NT2/D1 (cell line): ENCODE results near the gene LSM14B.

ENCODE experiments used
- SUZ12 ChIP-seq: IDR thresholded peaks from 2 replicates; pipeline ENCODE4 v1.6.1; 2011; ENCODE audit not compliant: insufficient read length, insufficient read depth; ENCODE audit errors: extremely low read depth
- ZNF274 ChIP-seq: IDR thresholded peaks from 2 replicates; pipeline ENCODE4 v1.6.1; 2011; ENCODE audit warnings: mild to moderate bottlenecking, low read depth, low read length

GRCh38 chr20:62118113-62119043 is 3.9 kb upstream of the LSM14B start:
- TF ChIP-seq SUZ12 (no peak), ZNF274 (no peak)
